OCI-LY7 (cell line): ENCODE data around the gene CASP10. TPM values are rescaled to one million over a fixed set of nuclear protein-coding genes. Genes with fewer than 3 reads are reported as not detected.
A peak's percentile ranks its signal among the peaks of the same experiment; 100 is the strongest.

Source experiments
- Bru-seq: library from RNA; stranded (reverse); fragments of 400-500 nt; gene quantifications from one replicate; lab custom pipeline; 2021; lab: Mats Ljungman, UMichigan
- BruChase-seq, 2 experiments: library from RNA; stranded (reverse); fragments of 400-500 nt; gene quantifications; one replicate each; lab custom pipeline; 2021; lab: Mats Ljungman, UMichigan
- BruUV-seq: library from RNA; stranded (reverse); fragments of 400-500 nt; replicated peaks from 2 replicates; lab custom pipeline; 2021; lab: Mats Ljungman, UMichigan
- CTCF ChIA-PET: fragments of 300-600 bp; sonication (Branson Sonifier 250); formaldehyde crosslinking; loops from one replicate; lab custom pipeline; 2022; ENCODE audit warnings: antibody characterized with exemption; ENCODE audit not compliant: unreplicated experiment; lab: Charles Lee
- POLR2A ChIA-PET: fragments of 300-600 bp; sonication (Branson Sonifier 250); formaldehyde crosslinking; loops from one replicate; lab custom pipeline; 2022; ENCODE audit warnings: antibody characterized with exemption; lab: Charles Lee
- DNase-seq: peaks from one replicate; pipeline ENCODE4 v3.0.0-alpha.2; 2015; ENCODE audit warnings: low spot score
- H2AFZ ChIP-seq: fragments of 200-600 bp; sonication (generic), shearing (Covaris generic); 2 replicates; pipeline ENCODE4 v1.6.1; 2014; ENCODE audit warnings: mild to moderate bottlenecking, antibody characterized with exemption, low read length, moderate library complexity
- H3K27ac ChIP-seq: fragments of 200-600 bp; sonication (generic); 2 replicates; pipeline ENCODE4 v1.5.1; 2014; ENCODE audit warnings: mixed run types, low read depth, mild to moderate bottlenecking, moderate library complexity, low read length, inconsistent platforms; ENCODE audit not compliant: poor library complexity, severe bottlenecking
- H3K36me3 ChIP-seq: fragments of 200-600 bp; sonication (generic); 2 replicates; pipeline ENCODE4 v1.6.1; 2014; ENCODE audit warnings: mild to moderate bottlenecking, antibody characterized with exemption, low read length, moderate library complexity, mixed read lengths; ENCODE audit not compliant: insufficient read depth
- H3K4me1 ChIP-seq: fragments of 200-600 bp; sonication (generic); 2 replicates; pipeline ENCODE4 v1.5.1; 2014; ENCODE audit warnings: mild to moderate bottlenecking, low read length; ENCODE audit not compliant: insufficient read depth, poor library complexity, severe bottlenecking
- H3K4me2 ChIP-seq: fragments of 200-600 bp; sonication (generic); 2 replicates; pipeline ENCODE4 v1.6.1; 2014; ENCODE audit warnings: mild to moderate bottlenecking, low read length
- H3K4me3 ChIP-seq: fragments of 200-600 bp; sonication (generic); 2 replicates; pipeline ENCODE4 v1.5.1; 2014; ENCODE audit warnings: mild to moderate bottlenecking, low read depth, low read length; ENCODE audit not compliant: poor library complexity, severe bottlenecking
- H3K79me2 ChIP-seq: fragments of 200-600 bp; sonication (generic); 2 replicates; pipeline ENCODE4 v1.6.1; 2016; ENCODE audit warnings: low read depth, mild to moderate bottlenecking, low read length, moderate library complexity, mixed read lengths; ENCODE audit not compliant: insufficient read depth
- H3K9me2 ChIP-seq: fragments of 200-600 bp; sonication (generic); 2 replicates; pipeline ENCODE4 v1.6.1; 2016; ENCODE audit warnings: mild to moderate bottlenecking, low read length, mixed read lengths; ENCODE audit not compliant: insufficient read depth
- H3K9me3 ChIP-seq: fragments of 200-600 bp; sonication (generic); 2 replicates; pipeline ENCODE4 v1.6.1; 2014; ENCODE audit warnings: mild to moderate bottlenecking, mixed run types, low read length, mixed read lengths
- H4K20me1 ChIP-seq: fragments of 200-600 bp; sonication (generic); 2 replicates; pipeline ENCODE4 v1.6.1; 2014; ENCODE audit warnings: mild to moderate bottlenecking, antibody characterized with exemption, low read length, moderate library complexity, mixed read lengths; ENCODE audit not compliant: insufficient read depth
- EZH2phosphoT487 ChIP-seq: fragments of 200-600 bp; sonication (generic); IDR thresholded peaks from 2 replicates; pipeline ENCODE4 v1.6.1; 2018; ENCODE audit warnings: low read depth, borderline replicate concordance, mild to moderate bottlenecking, mixed run types, antibody characterized with exemption, low read length, moderate library complexity, mixed read lengths
- intact Hi-C: fragments of 100-400 bp; cut with micrococcal nuclease; formaldehyde crosslinking; loops from one replicate; pipeline ENCODE4 v1.10.0; 2022; ENCODE audit not compliant: unreplicated experiment
- long read RNA-seq: library from polyadenylated mRNA; stranded (forward); transcript quantifications from one replicate; pipeline ENCODE4 v2.0.0, GENCODE V29; 2022
- total RNA-seq, 2 experiments: library from RNA; depleted of rRNA in 1 of 2; stranded (reverse); fragments of >200 nt in 1 of 2; shearing (Covaris generic) in 1 of 2; gene quantifications; 2 replicates each; pipeline ENCODE4 v1.2.3, GENCODE V29; 2014 to 2022
- TF ChIP-seq, protein P1 (sequence below): fragments of 200-600 bp; sonication (generic); conservative IDR thresholded peaks from 2 replicates; pipeline ENCODE4 v1.5.1; 2014; ENCODE audit warnings: mild to moderate bottlenecking, antibody characterized with exemption, low read length, moderate library complexity, mixed read lengths

CASP10 gene, protein sequence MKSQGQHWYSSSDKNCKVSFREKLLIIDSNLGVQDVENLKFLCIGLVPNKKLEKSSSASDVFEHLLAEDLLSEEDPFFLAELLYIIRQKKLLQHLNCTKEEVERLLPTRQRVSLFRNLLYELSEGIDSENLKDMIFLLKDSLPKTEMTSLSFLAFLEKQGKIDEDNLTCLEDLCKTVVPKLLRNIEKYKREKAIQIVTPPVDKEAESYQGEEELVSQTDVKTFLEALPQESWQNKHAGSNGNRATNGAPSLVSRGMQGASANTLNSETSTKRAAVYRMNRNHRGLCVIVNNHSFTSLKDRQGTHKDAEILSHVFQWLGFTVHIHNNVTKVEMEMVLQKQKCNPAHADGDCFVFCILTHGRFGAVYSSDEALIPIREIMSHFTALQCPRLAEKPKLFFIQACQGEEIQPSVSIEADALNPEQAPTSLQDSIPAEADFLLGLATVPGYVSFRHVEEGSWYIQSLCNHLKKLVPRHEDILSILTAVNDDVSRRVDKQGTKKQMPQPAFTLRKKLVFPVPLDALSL
- total RNA-seq (2014; rRNA removed; shearing (Covaris generic)): 0.46 and 1.2 TPM in 2 replicates
- 0.42 and 0.51 TPM in 2 replicates for total RNA-seq (2022)
- percentile 20 among the genes with signal in this experiment for Bru-seq, nascent RNA
- BruChase-seq, experiment 1, labeled RNA remaining after a 6-hour chase: percentile 21 among the genes with signal in this experiment
- percentile 18 among the genes with signal in this experiment for BruChase-seq, experiment 2, labeled RNA remaining after a 2-hour chase
- long read RNA-seq, partial matches to known transcripts: 0 of 2 reads
- long read RNA-seq, other reads (novel, unspliced or antisense): 1 of 2 reads

DNA sequence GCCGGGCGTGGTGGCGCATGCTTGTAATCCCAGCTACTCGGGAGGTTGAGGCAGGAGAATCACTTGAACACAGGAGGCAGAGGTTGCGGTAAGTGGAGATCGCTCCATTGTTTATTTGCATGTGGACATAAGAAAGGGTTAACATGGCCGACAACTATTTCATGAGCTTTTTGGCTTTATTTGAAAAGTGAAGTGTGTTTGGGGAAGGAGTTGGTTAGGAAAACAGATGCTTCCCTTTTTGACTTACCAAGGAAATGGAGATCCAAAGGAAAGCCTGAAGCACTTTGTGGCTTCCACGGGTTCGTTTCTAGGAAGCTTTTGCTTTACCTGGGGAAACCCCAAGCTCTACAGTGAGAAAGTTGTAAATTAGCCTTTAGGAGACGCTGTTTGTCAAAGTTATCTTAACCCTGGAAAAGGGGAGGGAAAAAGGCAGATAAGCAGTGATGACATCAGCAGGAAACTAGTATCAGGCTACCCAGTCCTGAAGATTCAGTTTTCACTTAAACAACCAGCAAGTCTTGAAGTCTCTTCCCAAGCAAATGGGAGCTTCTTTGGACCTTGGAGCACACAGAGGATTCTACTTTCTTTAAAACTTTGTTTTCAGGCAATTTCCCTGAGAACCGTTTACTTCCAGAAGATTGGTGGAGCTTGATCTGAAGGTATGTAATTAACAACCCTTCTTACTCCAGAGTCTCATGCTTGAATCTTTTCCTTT is at the start of gene CASP10:
Gene CASP10, plus strand, starts transcription at position 492 of the 715 bp plus-strand sequence. CDS start 2,637 bp downstream, outside the sequence.
- H4K20me1 ChIP-seq: no peaks in the 10 kb centered on the region
- 0 out of 2 replicates have a peak, but pooled peaks cover 4% of the 10 kb centered on the region for H3K9me3 ChIP-seq
- ChIA-PET CTCF (interaction anchor here (0.6 to 1.9 kb wide), 2 partner anchors 49 to 161 kb away, joined by 3 to 8 read pairs; no protein-coding TSS in a partner anchor), POLR2A (interaction anchor here (0.6 to 1.5 kb wide), 4 partner anchors 9 to 241 kb away, joined by 3 to 7 read pairs (median 4); no protein-coding TSS in a partner anchor)
- peaks cover 9% of the 10 kb centered on the region for H3K4me1 ChIP-seq
- peak within 1 kb of the TSS; percentile 43 for H3K4me2 ChIP-seq
- intact Hi-C loops: loop anchor here (1.0 kb wide), 1 partner anchor 49 kb away; no protein-coding TSS in a partner anchor
- DNase-seq: peak; percentile 42
- peak within 1 kb of the TSS; percentile 35; the same call in 1 of the 2 replicates for H2AFZ ChIP-seq
- no peak within 1 kb of the TSS for H3K27ac ChIP-seq
- no peaks in the 10 kb centered on the region for H3K36me3 ChIP-seq
- TF ChIP-seq, protein P1, sequence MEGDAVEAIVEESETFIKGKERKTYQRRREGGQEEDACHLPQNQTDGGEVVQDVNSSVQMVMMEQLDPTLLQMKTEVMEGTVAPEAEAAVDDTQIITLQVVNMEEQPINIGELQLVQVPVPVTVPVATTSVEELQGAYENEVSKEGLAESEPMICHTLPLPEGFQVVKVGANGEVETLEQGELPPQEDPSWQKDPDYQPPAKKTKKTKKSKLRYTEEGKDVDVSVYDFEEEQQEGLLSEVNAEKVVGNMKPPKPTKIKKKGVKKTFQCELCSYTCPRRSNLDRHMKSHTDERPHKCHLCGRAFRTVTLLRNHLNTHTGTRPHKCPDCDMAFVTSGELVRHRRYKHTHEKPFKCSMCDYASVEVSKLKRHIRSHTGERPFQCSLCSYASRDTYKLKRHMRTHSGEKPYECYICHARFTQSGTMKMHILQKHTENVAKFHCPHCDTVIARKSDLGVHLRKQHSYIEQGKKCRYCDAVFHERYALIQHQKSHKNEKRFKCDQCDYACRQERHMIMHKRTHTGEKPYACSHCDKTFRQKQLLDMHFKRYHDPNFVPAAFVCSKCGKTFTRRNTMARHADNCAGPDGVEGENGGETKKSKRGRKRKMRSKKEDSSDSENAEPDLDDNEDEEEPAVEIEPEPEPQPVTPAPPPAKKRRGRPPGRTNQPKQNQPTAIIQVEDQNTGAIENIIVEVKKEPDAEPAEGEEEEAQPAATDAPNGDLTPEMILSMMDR: peak; percentile 72
- TF ChIP-seq EZH2phosphoT487: no peak
- BruUV-seq: no TSS peak
- peak within 1 kb of the TSS; percentile 40 for H3K4me3 ChIP-seq
- H3K9me2 ChIP-seq: no peaks in the 10 kb centered on the region
- no peaks in the 10 kb centered on the region for H3K79me2 ChIP-seq

DNA sequence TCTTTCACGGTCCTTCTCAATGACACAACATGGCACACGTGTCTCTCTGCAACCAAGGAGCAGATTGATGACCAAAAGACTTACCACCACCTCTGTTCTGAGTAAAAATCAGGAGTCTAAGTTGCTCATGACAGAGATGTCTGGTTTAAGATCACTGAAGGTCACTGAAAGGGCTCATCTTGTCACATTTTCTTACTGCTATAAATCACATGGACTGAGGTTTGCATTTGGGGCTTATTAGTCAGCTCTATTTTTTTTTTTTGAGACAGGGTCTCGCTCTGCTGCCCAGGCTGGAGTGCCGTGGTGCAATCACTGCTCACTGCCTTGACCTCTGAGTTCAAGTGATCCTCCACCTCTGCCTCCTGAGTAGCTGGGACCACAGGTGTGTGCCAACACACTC is 47.6 kb upstream of the CASP10 start:
- peaks cover 25% of the 10 kb centered on the region for H3K4me1 ChIP-seq
- H3K27ac ChIP-seq: no peak overlapping the region
- CTCF ChIA-PET: no interaction called here
- H4K20me1 ChIP-seq: no peaks in the 10 kb centered on the region
- no TSS peak for BruUV-seq
- DNase-seq: no peak
- H3K4me3 ChIP-seq: no peak overlapping the region
- H3K4me2 ChIP-seq: no peak overlapping the region
- intact Hi-C loops: no loop called here
- no peaks in the 10 kb centered on the region; the same call in 1 of the 2 replicates for H3K79me2 ChIP-seq
- no peak for TF ChIP-seq EZH2phosphoT487
- TF ChIP-seq, protein P1: no peak
- no peak overlapping the region for H2AFZ ChIP-seq
- no peaks in the 10 kb centered on the region for H3K9me2 ChIP-seq
- H3K36me3 ChIP-seq: peaks cover 67% of the 10 kb centered on the region
- H3K9me3 ChIP-seq: no peaks in the 10 kb centered on the region
- POLR2A ChIA-PET: interaction anchor here (0.7 to 1.8 kb wide), 4 partner anchors 9 to 24 kb away, joined by 3 to 7 read pairs (median 6); no protein-coding TSS in a partner anchor
